Thyroid gland (tissue), 4 donors: ENCODE data around the gene RAPGEF3.

ENCODE experiments used
- POLR2A ChIP-seq, 2 donors: fragments of 450-650 bp; IDR thresholded peaks; one replicate each; pipeline ENCODE4 v1.6.1; 2017; ENCODE audit warnings: antibody characterized with exemption in 2 of 2, mild to moderate bottlenecking in 2 of 2, moderate library complexity in 1 of 2
- TF ChIP-seq, protein P1 (sequence below), 6 experiments: fragments of 200-600 bp in 3 of 6; fragments of 450-650 bp in 3 of 6; sonication (generic) in 3 of 6; IDR thresholded peaks; one replicate each; pipeline ENCODE4 v1.5.1; 2016 to 2019; ENCODE audit warnings: antibody characterized with exemption in 6 of 6, mild to moderate bottlenecking in 2 of 6, inconsistent platforms in 1 of 6, moderate library complexity in 1 of 6

GRCh38 chr12:47775100-47775911 is 16.6 kb upstream of the RAPGEF3 start:
- TF ChIP-seq, protein P1, sequence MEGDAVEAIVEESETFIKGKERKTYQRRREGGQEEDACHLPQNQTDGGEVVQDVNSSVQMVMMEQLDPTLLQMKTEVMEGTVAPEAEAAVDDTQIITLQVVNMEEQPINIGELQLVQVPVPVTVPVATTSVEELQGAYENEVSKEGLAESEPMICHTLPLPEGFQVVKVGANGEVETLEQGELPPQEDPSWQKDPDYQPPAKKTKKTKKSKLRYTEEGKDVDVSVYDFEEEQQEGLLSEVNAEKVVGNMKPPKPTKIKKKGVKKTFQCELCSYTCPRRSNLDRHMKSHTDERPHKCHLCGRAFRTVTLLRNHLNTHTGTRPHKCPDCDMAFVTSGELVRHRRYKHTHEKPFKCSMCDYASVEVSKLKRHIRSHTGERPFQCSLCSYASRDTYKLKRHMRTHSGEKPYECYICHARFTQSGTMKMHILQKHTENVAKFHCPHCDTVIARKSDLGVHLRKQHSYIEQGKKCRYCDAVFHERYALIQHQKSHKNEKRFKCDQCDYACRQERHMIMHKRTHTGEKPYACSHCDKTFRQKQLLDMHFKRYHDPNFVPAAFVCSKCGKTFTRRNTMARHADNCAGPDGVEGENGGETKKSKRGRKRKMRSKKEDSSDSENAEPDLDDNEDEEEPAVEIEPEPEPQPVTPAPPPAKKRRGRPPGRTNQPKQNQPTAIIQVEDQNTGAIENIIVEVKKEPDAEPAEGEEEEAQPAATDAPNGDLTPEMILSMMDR (IDR thresholded peaks at IDR 0.05): no peak
- TF ChIP-seq POLR2A (IDR thresholded peaks at IDR 0.05): no peak
